HFF-Myc (cell line): ENCODE data around the gene TRMT61A.

Experiments
- DNase-seq: peaks from one replicate; pipeline ENCODE4 v3.0.0-alpha.2; 2011; ENCODE audit warnings: low read depth; ENCODE audit errors: extremely low read depth
- H3K4me3 ChIP-seq: replicated peaks from 2 replicates; pipeline ENCODE4 v1.5.1; 2011; ENCODE audit warnings: low read depth, mild to moderate bottlenecking, control low read depth, low read length
- TF ChIP-seq, protein P1 (sequence below): IDR thresholded peaks from 2 replicates; pipeline ENCODE4 v1.5.1; 2012; ENCODE audit warnings: mild to moderate bottlenecking, low read depth, low read length, control low read depth; ENCODE audit errors: missing control alignments

TRMT61A gene

DNA sequence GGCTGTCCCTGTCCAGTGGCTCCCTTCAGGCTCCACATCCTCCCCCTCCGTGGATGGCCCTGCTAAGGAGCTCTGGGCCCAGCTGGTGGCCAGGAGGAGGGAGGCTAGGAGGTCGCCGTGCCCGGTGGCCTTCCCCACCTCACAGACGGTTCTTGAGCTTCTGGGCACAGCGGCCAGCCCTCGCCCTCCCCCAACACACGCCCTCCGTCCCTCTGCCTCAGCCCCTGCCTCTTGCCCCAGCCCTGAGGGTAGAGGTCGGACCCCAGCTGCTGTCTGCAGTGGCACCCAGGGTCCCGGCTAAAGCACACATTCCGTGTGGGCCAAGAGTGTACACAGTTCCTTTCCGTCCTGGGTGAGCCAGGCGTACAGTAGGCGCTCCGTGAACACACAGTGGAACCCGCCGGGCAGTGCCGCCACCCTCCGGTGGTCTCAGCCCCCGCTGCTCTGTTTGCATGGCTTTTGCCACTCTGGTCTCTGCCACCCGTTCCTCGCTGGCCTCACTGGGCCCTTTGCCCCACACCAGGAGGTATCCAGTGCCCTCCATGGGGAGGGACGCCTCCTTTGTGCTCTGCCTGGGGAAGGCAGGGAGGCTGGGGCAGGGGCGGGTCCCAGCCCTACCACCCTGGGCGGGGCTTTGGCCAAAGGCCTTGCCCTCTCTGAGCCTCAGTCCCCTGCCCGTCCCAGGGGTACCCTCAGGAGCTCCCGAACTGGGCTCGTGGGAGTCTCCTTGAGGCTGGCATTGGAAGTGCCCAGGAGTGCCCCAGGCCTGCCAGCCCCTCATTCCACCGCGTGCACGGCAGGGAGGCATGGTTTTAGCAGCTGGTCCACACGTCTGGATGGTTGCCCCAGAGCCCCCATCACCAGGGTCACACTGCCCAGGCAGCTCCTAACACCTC lies 13.0 kb downstream of the TRMT61A start:
- TF ChIP-seq, protein P1, sequence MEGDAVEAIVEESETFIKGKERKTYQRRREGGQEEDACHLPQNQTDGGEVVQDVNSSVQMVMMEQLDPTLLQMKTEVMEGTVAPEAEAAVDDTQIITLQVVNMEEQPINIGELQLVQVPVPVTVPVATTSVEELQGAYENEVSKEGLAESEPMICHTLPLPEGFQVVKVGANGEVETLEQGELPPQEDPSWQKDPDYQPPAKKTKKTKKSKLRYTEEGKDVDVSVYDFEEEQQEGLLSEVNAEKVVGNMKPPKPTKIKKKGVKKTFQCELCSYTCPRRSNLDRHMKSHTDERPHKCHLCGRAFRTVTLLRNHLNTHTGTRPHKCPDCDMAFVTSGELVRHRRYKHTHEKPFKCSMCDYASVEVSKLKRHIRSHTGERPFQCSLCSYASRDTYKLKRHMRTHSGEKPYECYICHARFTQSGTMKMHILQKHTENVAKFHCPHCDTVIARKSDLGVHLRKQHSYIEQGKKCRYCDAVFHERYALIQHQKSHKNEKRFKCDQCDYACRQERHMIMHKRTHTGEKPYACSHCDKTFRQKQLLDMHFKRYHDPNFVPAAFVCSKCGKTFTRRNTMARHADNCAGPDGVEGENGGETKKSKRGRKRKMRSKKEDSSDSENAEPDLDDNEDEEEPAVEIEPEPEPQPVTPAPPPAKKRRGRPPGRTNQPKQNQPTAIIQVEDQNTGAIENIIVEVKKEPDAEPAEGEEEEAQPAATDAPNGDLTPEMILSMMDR: no peak
- no peak for DNase-seq
- H3K4me3 ChIP-seq: no peak overlapping the region

DNA sequence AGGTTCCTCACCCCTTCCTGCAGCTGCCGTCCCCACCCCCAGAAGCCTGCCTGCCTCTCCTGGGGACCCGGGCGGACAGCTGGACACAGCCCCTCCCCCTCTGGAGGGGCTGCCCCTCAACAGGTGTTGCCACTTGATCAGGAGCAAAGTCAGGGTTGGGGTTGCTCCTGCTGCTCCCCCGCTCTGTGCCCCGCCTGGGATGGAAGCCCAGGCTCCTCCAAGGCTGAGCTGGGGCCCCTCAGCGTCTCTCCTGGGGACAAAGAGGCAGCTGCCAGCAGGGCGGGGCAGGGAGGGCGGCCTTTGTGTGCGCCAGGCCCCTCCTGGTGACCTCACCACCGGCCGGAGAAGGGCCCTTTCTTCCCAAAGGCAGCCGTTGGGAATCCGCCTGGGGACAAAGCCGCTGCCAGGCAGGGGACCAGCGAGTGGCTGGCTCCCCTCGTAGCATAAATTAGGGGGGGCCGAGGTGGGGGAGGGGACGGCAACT lies 13.7 kb downstream of the TRMT61A start:
- no peak overlapping the region for H3K4me3 ChIP-seq
- DNase-seq: no peak
- TF ChIP-seq, protein P1: no peak

DNA sequence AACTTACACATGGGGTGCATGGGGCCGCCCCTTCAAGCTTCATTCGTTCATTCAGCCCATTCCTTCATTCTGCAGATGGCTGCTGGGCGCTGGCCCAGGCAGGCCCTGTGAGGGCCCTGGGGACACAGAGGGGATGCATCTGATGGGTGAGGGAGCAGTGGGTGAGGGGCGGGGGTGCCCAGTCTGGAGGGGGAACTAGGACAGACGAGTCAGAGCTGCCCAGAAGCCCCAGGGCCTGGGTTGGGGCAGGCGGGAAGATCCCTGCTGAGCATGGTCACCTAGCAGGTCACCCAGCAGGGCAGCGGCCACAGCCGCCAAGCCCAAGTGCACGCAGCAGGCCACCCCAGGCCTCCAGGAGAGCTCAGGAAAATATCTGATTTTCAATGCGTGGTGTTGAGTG lies 14.1 kb downstream of the TRMT61A start:
- no peak overlapping the region for H3K4me3 ChIP-seq
- TF ChIP-seq, protein P1: no peak
- no peak for DNase-seq

DNA sequence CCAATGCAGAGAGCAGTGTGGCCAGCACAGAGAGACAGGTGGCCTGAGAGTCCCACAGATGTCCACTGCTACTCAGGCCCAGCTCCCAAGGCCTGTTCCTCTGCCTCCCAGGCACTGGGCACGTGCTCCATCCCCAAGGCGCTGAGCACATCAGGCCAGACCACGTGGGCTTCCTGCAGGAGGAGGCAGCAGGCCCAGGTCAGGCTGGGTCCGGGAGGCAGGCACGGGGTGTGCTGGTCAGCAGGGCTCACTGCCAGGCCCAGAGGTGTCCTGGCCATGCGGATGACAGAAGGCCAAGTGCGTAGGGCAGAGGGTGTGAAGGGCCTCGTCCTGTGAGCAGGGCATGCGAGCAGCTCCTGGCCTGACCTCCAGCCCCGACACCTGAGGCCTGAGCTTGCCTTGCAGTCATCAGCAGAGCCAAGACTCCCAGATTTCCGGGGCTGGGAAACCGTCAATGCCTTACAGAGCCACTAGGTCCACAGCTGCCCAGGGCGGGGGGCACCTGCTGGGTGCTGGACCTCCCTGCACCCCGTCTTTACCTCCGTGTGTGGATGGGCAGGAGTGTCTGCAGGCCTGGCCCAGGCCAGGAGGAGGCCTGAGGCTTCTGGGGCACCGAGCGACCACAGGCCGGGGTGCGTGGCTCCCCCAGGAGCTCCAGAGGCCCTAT lies 14.9 kb downstream of the TRMT61A start:
- no peak overlapping the region for H3K4me3 ChIP-seq
- DNase-seq: no peak
- TF ChIP-seq, protein P1: no peak

DNA sequence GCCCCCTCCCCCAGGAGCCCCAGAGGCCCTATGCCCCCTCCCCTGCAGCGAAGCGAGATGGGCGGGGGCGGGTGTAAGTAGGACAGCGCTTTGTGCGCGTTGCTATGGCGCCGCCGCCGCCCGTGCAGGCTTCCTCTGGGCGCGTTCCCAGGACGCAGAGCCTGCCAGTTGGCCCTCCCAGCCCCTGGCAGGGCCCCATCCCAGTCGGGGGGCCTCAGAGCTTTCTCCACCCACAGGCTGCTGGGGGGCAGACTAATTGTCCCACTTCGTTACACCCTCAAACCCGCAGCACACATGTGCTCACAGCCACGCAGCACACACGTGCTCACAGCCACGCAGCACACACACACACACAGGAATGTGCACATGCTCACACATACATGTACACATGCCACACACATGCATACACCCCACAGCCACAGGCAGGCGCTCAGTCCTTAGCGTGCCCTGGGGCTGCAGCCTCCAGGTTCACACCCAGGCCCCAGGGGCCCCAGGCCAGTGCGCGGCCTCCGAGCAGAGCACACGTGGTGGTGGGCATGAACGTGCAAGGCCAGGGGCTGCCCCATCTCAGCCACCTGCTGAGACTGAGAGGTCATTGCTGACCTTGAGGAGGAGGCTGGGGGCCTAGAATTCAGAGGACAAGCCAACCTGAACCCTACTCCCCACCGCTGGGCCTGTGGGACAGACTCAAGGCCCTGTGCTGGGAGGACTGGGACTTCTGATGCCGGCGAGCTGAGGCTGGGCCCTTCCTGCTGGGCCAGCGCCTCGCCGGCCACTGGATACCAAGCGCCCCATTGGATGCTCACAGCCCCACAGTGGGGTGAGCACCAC lies 15.6 kb downstream of the TRMT61A start:
- no peak overlapping the region for H3K4me3 ChIP-seq
- no peak for DNase-seq
- TF ChIP-seq, protein P1: no peak

DNA sequence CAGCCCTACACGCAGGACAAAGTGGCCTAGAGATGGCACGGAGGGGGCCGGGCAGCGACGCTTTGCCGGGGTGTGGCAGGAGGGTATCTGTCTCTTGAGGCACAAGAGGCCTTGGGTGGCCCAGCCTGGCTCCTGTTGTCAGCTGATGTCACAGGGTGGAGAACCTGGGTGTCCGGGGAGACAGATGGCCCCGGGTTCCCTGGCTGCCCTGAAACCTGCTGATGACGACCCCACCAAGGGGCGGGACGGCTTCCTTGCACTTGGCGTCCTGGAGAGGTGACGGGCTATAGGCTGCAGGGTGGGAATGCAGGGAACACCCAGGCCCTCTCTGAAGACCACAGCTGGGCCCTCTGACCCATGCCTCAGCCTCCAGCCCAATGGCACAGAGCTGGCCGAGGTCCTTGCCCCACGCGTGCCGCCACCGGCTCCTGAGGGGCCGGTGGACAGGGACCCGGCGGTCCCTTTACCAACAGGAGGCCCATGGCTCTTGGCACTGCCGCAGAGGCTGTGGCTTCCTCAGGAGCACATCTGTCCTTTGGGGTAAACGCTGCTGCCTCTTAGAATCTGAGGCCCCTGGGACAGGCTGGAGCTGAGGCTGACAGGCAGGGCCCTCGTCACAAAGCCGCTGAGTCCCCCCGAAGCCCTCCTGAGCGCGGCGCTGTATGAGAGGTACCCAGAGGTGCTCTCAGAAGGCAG lies 16.4 kb downstream of the TRMT61A start:
- DNase-seq: no peak
- H3K4me3 ChIP-seq: no peak overlapping the region
- TF ChIP-seq, protein P1: no peak
